ENCODE results near the gene ARL2.

Gene ARL2

GRCh38 chr11:65069217-65069616 is 55.3 kb downstream of the ARL2 start:
- Mint-ChIP-seq H3K9me3 (no peaks in the 10 kb centered on the region), H3K4me1 (no peaks in the 10 kb centered on the region), H3K27me3 (no peaks in the 10 kb centered on the region), H3K4me3 (no peak overlapping the region), H3K27ac (no peak overlapping the region)
- DNase-seq (no peak), ATAC-seq (no peak)
